Measurements from ENCODE around the gene SPACDR.

GRCh38 chr7:100418930-100419659, 45.0 kb downstream of the SPACDR start:
- TF ChIP-seq, protein P1, sequence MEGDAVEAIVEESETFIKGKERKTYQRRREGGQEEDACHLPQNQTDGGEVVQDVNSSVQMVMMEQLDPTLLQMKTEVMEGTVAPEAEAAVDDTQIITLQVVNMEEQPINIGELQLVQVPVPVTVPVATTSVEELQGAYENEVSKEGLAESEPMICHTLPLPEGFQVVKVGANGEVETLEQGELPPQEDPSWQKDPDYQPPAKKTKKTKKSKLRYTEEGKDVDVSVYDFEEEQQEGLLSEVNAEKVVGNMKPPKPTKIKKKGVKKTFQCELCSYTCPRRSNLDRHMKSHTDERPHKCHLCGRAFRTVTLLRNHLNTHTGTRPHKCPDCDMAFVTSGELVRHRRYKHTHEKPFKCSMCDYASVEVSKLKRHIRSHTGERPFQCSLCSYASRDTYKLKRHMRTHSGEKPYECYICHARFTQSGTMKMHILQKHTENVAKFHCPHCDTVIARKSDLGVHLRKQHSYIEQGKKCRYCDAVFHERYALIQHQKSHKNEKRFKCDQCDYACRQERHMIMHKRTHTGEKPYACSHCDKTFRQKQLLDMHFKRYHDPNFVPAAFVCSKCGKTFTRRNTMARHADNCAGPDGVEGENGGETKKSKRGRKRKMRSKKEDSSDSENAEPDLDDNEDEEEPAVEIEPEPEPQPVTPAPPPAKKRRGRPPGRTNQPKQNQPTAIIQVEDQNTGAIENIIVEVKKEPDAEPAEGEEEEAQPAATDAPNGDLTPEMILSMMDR (IDR thresholded peaks at IDR 0.05): no peak
- no peak for TF ChIP-seq EP300 (IDR thresholded peaks at IDR 0.05)
- TF ChIP-seq POLR2A (IDR thresholded peaks at IDR 0.05): no peak

Data from suprapubic skin (tissue), 3 donors.